GM12801 (cell line): Measurements from ENCODE around the gene MRPL34.

ENCODE experiments used
- CTCF ChIP-seq: IDR thresholded peaks from one replicate; pipeline ENCODE4 v1.5.1; 2011; ENCODE audit warnings: control low read depth; ENCODE audit not compliant: insufficient read length; ENCODE audit errors: extremely low read depth

MRPL34 gene

DNA sequence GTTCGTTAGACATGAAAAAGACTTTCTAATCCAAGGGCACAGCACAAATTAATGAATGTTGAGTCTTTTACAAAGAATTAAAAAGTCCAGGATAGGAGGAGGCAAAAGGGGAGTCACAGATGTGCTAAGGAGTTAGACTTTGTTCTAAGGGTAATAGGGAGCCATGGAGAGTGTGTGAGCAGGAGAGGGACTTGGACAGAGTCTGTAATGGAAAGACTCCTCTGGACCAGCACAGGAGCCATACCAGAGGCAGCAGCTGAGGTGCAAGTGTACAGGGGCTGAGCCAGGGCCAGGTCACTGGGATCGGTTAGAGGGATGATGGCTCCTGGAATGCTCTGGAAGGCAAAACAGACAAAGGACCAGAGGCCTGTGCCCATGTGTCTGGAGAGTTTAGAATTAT lies 42.2 kb downstream of the MRPL34 start:
- no peak for TF ChIP-seq CTCF

GRCh38 chr19:17348700-17349099 lies 43.0 kb downstream of the MRPL34 start:
- no peak for TF ChIP-seq CTCF

GRCh38 chr19:17351815-17352435 lies 46.3 kb downstream of the MRPL34 start:
- TF ChIP-seq CTCF = no peak

- TF ChIP-seq CTCF = no peak
These were observed 47.1 kb downstream of the MRPL34 start for GRCh38 chr19:17352608-17353280.

DNA sequence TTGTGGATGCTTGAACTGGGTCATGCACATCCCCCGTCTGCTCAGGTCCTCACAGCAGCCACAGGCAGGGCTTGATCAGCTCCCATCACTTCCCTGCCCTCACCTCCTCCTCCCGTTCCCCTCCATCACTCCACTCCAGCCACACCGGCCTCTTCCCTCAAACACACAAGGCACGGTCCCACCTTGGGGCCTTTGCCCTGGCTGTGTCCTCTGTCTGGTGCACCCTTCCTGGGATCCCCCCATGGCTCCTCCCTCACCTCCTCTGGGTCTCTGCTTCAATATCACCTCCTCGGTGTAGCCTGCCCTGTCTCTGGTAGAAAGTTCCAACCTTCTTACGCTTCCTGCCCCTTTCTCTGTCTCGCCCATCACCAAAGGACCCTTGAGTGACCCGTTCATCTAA lies 47.7 kb downstream of the MRPL34 start:
- TF ChIP-seq CTCF = no peak
